Effector CD4-positive, alpha-beta T cell (primary cell): ENCODE data around the gene PDPR.
"Not testable (repeated sequence)": the region's sequence is repeated elsewhere in the genome, so short reads cannot be mapped to it uniquely, and the experiment has no call there.

ENCODE experiments used
- DNase-seq: peaks from one replicate; pipeline ENCODE4 v3.0.0-alpha.2; 2020

The PDPR gene

GRCh38 chr16:70128844-70129243 is 14.7 kb downstream of the PDPR start:
- not testable (repeated sequence) for DNase-seq

GRCh38 chr16:70135796-70136195 is 21.7 kb downstream of the PDPR start:
- not testable (repeated sequence) for DNase-seq

GRCh38 chr16:70136595-70136994 is 22.5 kb downstream of the PDPR start:
- DNase-seq = not testable (repeated sequence)

GRCh38 chr16:70142739-70143138 is 28.6 kb downstream of the PDPR start:
- not testable (repeated sequence) for DNase-seq

GRCh38 chr16:70143231-70143895 is 29.2 kb downstream of the PDPR start:
- not testable (repeated sequence) for DNase-seq

- DNase-seq = not testable (repeated sequence)
Observed at GRCh38 chr16:70147853-70148252, 33.7 kb downstream of the PDPR start.

- DNase-seq = not testable (repeated sequence)
Observed at GRCh38 chr16:70148453-70148852, 34.3 kb downstream of the PDPR start.

GRCh38 chr16:70149296-70149695 is 35.2 kb downstream of the PDPR start:
- DNase-seq = not testable (repeated sequence)

GRCh38 chr16:70151391-70151790 is 37.3 kb downstream of the PDPR start:
- DNase-seq = no peak

- no peak for DNase-seq
Observed at GRCh38 chr16:70151941-70152509, 37.9 kb downstream of the PDPR start.

GRCh38 chr16:70152578-70153302 is 38.6 kb downstream of the PDPR start:
- no peak for DNase-seq

- not testable (repeated sequence) for DNase-seq
Observed at GRCh38 chr16:70154736-70155135, 40.6 kb downstream of the PDPR start.

- DNase-seq = no peak
Observed at GRCh38 chr16:70156207-70156978, 42.3 kb downstream of the PDPR start.

- no peak for DNase-seq
Observed at GRCh38 chr16:70157105-70157476, 43.0 kb downstream of the PDPR start.

GRCh38 chr16:70157477-70158260 is 43.5 kb downstream of the PDPR start:
- no peak for DNase-seq

- DNase-seq = no peak
Observed at GRCh38 chr16:70158261-70158939, 44.3 kb downstream of the PDPR start.

GRCh38 chr16:70159355-70160348 is 45.5 kb downstream of the PDPR start:
- no peak for DNase-seq

- no peak for DNase-seq
Observed at GRCh38 chr16:70160388-70160787, 46.3 kb downstream of the PDPR start.

GRCh38 chr16:70160821-70161220 is 46.7 kb downstream of the PDPR start:
- DNase-seq = no peak

GRCh38 chr16:70161350-70161749 is 47.2 kb downstream of the PDPR start:
- no peak for DNase-seq
